Neuronal stem cell (in vitro differentiated cells): ENCODE measurements around the gene BMP15.

ENCODE experiments used
- DNase-seq: peaks from one replicate; pipeline ENCODE4 v3.0.0-alpha.2; 2013; ENCODE audit warnings: low spot score
- H2AFZ ChIP-seq: one replicate; pipeline ENCODE4 v1.6.1; 2013; ENCODE audit warnings: mild to moderate bottlenecking, low read length, inconsistent platforms
- H2AK5ac ChIP-seq: 2 replicates; pipeline ENCODE4 v1.6.1; 2013; ENCODE audit warnings: low read depth, mild to moderate bottlenecking, inconsistent platforms, low read length, moderate library complexity, mixed read lengths
- H2BK120ac ChIP-seq: 2 replicates; pipeline ENCODE4 v1.6.1; 2013; ENCODE audit warnings: low read depth, mild to moderate bottlenecking, inconsistent platforms, low read length, moderate library complexity, mixed read lengths
- H2BK12ac ChIP-seq: one replicate; pipeline ENCODE4 v1.6.1; 2013; ENCODE audit warnings: low read length, inconsistent platforms
- H2BK15ac ChIP-seq: 2 replicates; pipeline ENCODE4 v1.6.1; 2013; ENCODE audit warnings: mild to moderate bottlenecking, low read length, inconsistent platforms, mixed read lengths
- H2BK5ac ChIP-seq: one replicate; pipeline ENCODE4 v1.6.1; 2013; ENCODE audit warnings: inconsistent platforms, mild to moderate bottlenecking, low read length, moderate library complexity
- H3K14ac ChIP-seq: one replicate; pipeline ENCODE4 v1.6.1; 2013; ENCODE audit warnings: low read length, inconsistent platforms
- H3K18ac ChIP-seq: 2 replicates; pipeline ENCODE4 v1.6.1; 2013; ENCODE audit warnings: low read length, inconsistent platforms
- H3K23ac ChIP-seq: 2 replicates; pipeline ENCODE4 v1.6.1; 2013; ENCODE audit warnings: low read depth, mild to moderate bottlenecking, mixed read lengths, low read length, inconsistent platforms; ENCODE audit not compliant: poor library complexity
- H3K27ac ChIP-seq: replicated peaks from 3 replicates; pipeline ENCODE4 v1.5.1; 2013; ENCODE audit warnings: low read length, inconsistent platforms
- H3K27me3 ChIP-seq, 3 experiments: 2 replicates each; pipeline ENCODE4 v1.6.1; 2013; ENCODE audit warnings: low read length in 3 of 3, mild to moderate bottlenecking in 2 of 3, inconsistent platforms in 1 of 3, low read depth in 1 of 3, mixed read lengths in 1 of 3, moderate library complexity in 1 of 3; ENCODE audit not compliant: control insufficient read depth in 3 of 3, insufficient read depth in 3 of 3
- H3K36me3 ChIP-seq, 2 donors: replicated peaks in 1 of 2; 2 replicates each; pipeline ENCODE4 v1.6.1; 2013; ENCODE audit warnings: low read length in 2 of 2; ENCODE audit not compliant: control insufficient read depth in 2 of 2, insufficient read depth in 2 of 2
- H3K4ac ChIP-seq: 2 replicates; pipeline ENCODE4 v1.6.1; 2013; ENCODE audit warnings: inconsistent platforms, mild to moderate bottlenecking, low read length, moderate library complexity
- H3K4me1 ChIP-seq, 2 donors: 1 replicate in 1 of 2; 2 replicates in 1 of 2; pipeline ENCODE4 v1.6.1; 2013; ENCODE audit warnings: low read length in 2 of 2, low read depth in 1 of 2; ENCODE audit not compliant: control insufficient read depth in 2 of 2, insufficient read depth in 1 of 2
- H3K4me2 ChIP-seq: one replicate; pipeline ENCODE4 v1.6.1; 2013; ENCODE audit warnings: mild to moderate bottlenecking, low read length, inconsistent platforms; ENCODE audit not compliant: insufficient read depth, poor library complexity, severe bottlenecking
- H3K4me3 ChIP-seq, 2 donors: 2 replicates each; pipeline ENCODE4 v1.5.1; 2013; ENCODE audit warnings: low read length in 2 of 2, mild to moderate bottlenecking in 2 of 2, inconsistent platforms in 1 of 2, moderate library complexity in 1 of 2
- H3K79me1 ChIP-seq: one replicate; pipeline ENCODE4 v1.6.1; 2013; ENCODE audit warnings: low read depth, mild to moderate bottlenecking, inconsistent platforms, low read length, moderate library complexity
- H3K9ac ChIP-seq: one replicate; pipeline ENCODE4 v1.6.1; 2013; ENCODE audit warnings: mild to moderate bottlenecking, low read depth, low read length, inconsistent platforms; ENCODE audit not compliant: poor library complexity
- H3K9me3 ChIP-seq, 2 donors: replicated peaks in 1 of 2; 2 replicates each; pipeline versions ENCODE3 to v1.6.1; 2013; ENCODE audit warnings: low read length in 2 of 2, mild to moderate bottlenecking in 2 of 2, inconsistent platforms in 1 of 2, low read depth in 1 of 2, mixed read lengths in 1 of 2, moderate library complexity in 1 of 2; ENCODE audit not compliant: control insufficient read depth in 2 of 2, insufficient read depth in 1 of 2
- H4K8ac ChIP-seq: one replicate; pipeline ENCODE4 v1.6.1; 2013; ENCODE audit warnings: low read depth, mild to moderate bottlenecking, inconsistent platforms, low read length, moderate library complexity
- H4K91ac ChIP-seq: one replicate; pipeline ENCODE4 v1.6.1; 2013; ENCODE audit warnings: low read length, low read depth, mild to moderate bottlenecking, inconsistent platforms; ENCODE audit not compliant: poor library complexity
- WGBS, 2 donors: extraction: QIAGEN DNeasy Blood & Tissue Kit; methylation state at CpG; one replicate each; pipeline ENCODE4 v1.1.7; 2013; ENCODE audit warnings: missing lambda C conversion rate in 2 of 2, mixed read lengths in 1 of 2; ENCODE audit not compliant: insufficient read length in 2 of 2, insufficient replicate concordance in 1 of 2; ENCODE audit errors: extremely low coverage in 2 of 2; 5-methylcytosine and 5-hydroxymethylcytosine counted together

Gene BMP15

DNA sequence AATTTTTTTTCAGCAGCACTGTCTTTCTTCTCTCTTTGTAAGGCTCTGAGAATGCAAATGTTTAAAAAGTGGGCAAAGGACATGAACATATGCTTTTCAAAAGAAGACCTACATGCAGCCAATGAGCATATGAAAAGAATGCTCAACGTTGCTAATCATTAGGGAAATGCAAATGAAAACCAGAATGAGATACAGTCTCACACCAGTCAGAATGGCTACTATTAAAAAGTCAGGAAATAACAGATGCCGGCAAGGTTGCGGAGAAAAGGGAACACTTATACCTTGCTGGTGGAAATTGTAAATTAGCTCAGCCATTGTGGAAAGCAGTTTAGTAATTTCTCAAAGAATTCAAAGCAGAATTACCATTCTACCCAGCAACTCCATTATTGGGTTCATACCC lies 51.6 kb downstream of the BMP15 start:
- Histone ChIP-seq H3K27ac (no peak overlapping the region), H4K8ac (no peak overlapping the region), H4K91ac (no peak overlapping the region), H3K4me1 (no peaks in the 10 kb centered on the region), H3K23ac (no peak overlapping the region), H3K4ac (no peak overlapping the region), H3K79me1 (no peaks in the 10 kb centered on the region), H2BK5ac (no peak overlapping the region), H3K9me3 (no peaks in the 10 kb centered on the region), H2BK12ac (no peak overlapping the region), H3K14ac (no peak overlapping the region), H3K9ac (no peak overlapping the region), H3K4me3 (no peak overlapping the region), H3K4me2 (no peak overlapping the region), H3K18ac (no peak overlapping the region), H2AK5ac (no peak overlapping the region), H2AFZ (no peak overlapping the region), H3K36me3 (no peaks in the 10 kb centered on the region), H3K27me3 (no peaks in the 10 kb centered on the region), H2BK15ac (no peak overlapping the region), H2BK120ac (no peak overlapping the region)
- DNase-seq: no peak
- WGBS, 2 donors: no CpG with 5 or more reads among the region's 3 CpGs

DNA sequence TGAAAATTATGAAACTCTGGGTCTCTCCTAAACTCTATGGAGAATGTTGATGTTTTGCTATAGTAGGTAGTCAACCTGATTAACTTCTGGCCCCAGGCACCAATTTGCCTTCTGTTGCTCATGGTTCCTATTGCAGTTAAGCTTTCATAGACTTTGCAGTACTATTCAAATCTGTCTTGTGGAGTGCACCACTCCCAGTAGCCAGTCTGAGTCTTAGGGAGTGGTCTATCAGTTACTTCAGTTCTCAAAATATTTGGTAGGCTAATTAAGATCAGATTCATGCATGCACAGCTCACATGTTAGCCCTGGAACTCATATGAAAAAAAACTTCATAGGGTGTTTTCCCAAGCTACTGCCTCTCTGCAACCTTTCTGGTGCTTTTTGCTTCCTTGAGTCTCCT lies 53.3 kb downstream of the BMP15 start:
- Histone ChIP-seq H2AFZ (no peak overlapping the region), H3K36me3 (no peaks in the 10 kb centered on the region), H3K23ac (no peak overlapping the region), H2BK120ac (no peak overlapping the region), H3K79me1 (no peaks in the 10 kb centered on the region), H3K9ac (no peak overlapping the region), H3K27me3 (no peaks in the 10 kb centered on the region), H3K14ac (no peak overlapping the region), H3K4me3 (no peak overlapping the region), H3K4ac (no peak overlapping the region), H3K9me3 (no peaks in the 10 kb centered on the region), H2BK5ac (no peak overlapping the region), H3K27ac (no peak overlapping the region), H2BK15ac (no peak overlapping the region), H2BK12ac (no peak overlapping the region), H3K18ac (no peak overlapping the region), H4K8ac (no peak overlapping the region), H3K4me1 (no peaks in the 10 kb centered on the region), H2AK5ac (no peak overlapping the region), H4K91ac (no peak overlapping the region), H3K4me2 (no peak overlapping the region)
- no peak for DNase-seq
